Astrocyte (in vitro differentiated cells and primary cell): Measurements from ENCODE around the gene MTARC1. TPM values are rescaled to one million over a fixed set of nuclear protein-coding genes. Genes with fewer than 3 reads are reported as not detected.

Experiments used
- DNase-seq: peaks from one replicate; pipeline ENCODE4 v3.0.0-alpha.2; 2010; ENCODE audit warnings: low read depth
- FAIRE-seq: peaks from 2 replicates; lab custom pipeline; 2011; peaks lifted over from hg19 to GRCh38; lab: Jason Lieb, UNC
- H2AFZ ChIP-seq: 2 replicates; pipeline ENCODE4 v1.6.0; 2012; ENCODE audit warnings: low read depth, low read length, inconsistent platforms
- H3K27ac ChIP-seq: 2 replicates; pipeline ENCODE4 v1.5.1; 2011; ENCODE audit warnings: low read depth, low read length, inconsistent platforms
- H3K27me3 ChIP-seq: 2 replicates; pipeline ENCODE4 v1.6.0; 2011; ENCODE audit warnings: low read length, inconsistent platforms; ENCODE audit not compliant: insufficient read depth
- H3K36me3 ChIP-seq: 2 replicates; pipeline ENCODE4 v1.5.1; 2011; ENCODE audit warnings: low read length, inconsistent platforms; ENCODE audit not compliant: insufficient read depth
- H3K4me1 ChIP-seq: 2 replicates; pipeline ENCODE4 v1.5.1; 2011; ENCODE audit warnings: low read length, inconsistent platforms; ENCODE audit not compliant: insufficient read depth
- H3K4me2 ChIP-seq: 2 replicates; pipeline ENCODE4 v1.6.0; 2012; ENCODE audit warnings: low read length, inconsistent platforms
- H3K4me3 ChIP-seq: 2 replicates; pipeline ENCODE4 v1.5.1; 2011; ENCODE audit warnings: low read depth, mild to moderate bottlenecking, low read length, inconsistent platforms; ENCODE audit not compliant: insufficient read depth
- H3K79me2 ChIP-seq: 2 replicates; pipeline ENCODE4 v1.6.0; 2012; ENCODE audit warnings: mild to moderate bottlenecking, low read length, inconsistent platforms; ENCODE audit not compliant: insufficient read depth
- H3K9ac ChIP-seq: 2 replicates; pipeline ENCODE4 v1.6.0; 2012; ENCODE audit warnings: mild to moderate bottlenecking, low read length, inconsistent platforms
- H3K9me3 ChIP-seq: 2 replicates; pipeline ENCODE4 v1.5.1; 2012; ENCODE audit warnings: low read depth, mild to moderate bottlenecking, low read length, inconsistent platforms; ENCODE audit not compliant: insufficient read depth
- H4K20me1 ChIP-seq: 2 replicates; pipeline ENCODE4 v1.6.0; 2012; ENCODE audit warnings: low read length, inconsistent platforms; ENCODE audit not compliant: insufficient read depth
- H3K27ac Mint-ChIP-seq: one replicate; pipeline ENCODE4 v1.8.0; 2021; ENCODE audit warnings: mild to moderate bottlenecking, mixed read lengths; ENCODE audit not compliant: unreplicated experiment
- H3K27me3 Mint-ChIP-seq: one replicate; pipeline ENCODE4 v1.8.0; 2021; ENCODE audit warnings: low read depth, mixed read lengths; ENCODE audit not compliant: unreplicated experiment
- H3K36me3 Mint-ChIP-seq: one replicate; pipeline ENCODE4 v1.8.0; 2021; ENCODE audit warnings: low read depth, mixed read lengths; ENCODE audit not compliant: unreplicated experiment
- H3K4me1 Mint-ChIP-seq: one replicate; pipeline ENCODE4 v1.8.0; 2021; ENCODE audit warnings: low read depth, mixed read lengths; ENCODE audit not compliant: unreplicated experiment
- H3K4me3 Mint-ChIP-seq: one replicate; pipeline ENCODE4 v1.8.0; 2021; ENCODE audit warnings: mild to moderate bottlenecking, moderate library complexity, mixed read lengths; ENCODE audit not compliant: unreplicated experiment
- H3K9me3 Mint-ChIP-seq: one replicate; pipeline ENCODE4 v1.8.0; 2021; ENCODE audit warnings: mild to moderate bottlenecking, mixed read lengths; ENCODE audit not compliant: unreplicated experiment
- EZH2 ChIP-seq: IDR thresholded peaks from 2 replicates; pipeline ENCODE4 v1.6.1; 2012; ENCODE audit warnings: mild to moderate bottlenecking, low read length, inconsistent platforms; ENCODE audit not compliant: insufficient read depth
- total RNA-seq: library from RNA; stranded (reverse); gene quantifications from 2 replicates; pipeline ENCODE4 v1.2.1, GENCODE V29; 2021
- TF ChIP-seq, protein P1 (sequence below): IDR thresholded peaks from 2 replicates; pipeline ENCODE4 v1.5.1; 2011; ENCODE audit warnings: low read depth, mild to moderate bottlenecking, inconsistent platforms, low read length, moderate library complexity; ENCODE audit not compliant: insufficient read depth

Gene MTARC1
- total RNA-seq, 1 donor from 2014 or later: 8.5 TPM

DNA sequence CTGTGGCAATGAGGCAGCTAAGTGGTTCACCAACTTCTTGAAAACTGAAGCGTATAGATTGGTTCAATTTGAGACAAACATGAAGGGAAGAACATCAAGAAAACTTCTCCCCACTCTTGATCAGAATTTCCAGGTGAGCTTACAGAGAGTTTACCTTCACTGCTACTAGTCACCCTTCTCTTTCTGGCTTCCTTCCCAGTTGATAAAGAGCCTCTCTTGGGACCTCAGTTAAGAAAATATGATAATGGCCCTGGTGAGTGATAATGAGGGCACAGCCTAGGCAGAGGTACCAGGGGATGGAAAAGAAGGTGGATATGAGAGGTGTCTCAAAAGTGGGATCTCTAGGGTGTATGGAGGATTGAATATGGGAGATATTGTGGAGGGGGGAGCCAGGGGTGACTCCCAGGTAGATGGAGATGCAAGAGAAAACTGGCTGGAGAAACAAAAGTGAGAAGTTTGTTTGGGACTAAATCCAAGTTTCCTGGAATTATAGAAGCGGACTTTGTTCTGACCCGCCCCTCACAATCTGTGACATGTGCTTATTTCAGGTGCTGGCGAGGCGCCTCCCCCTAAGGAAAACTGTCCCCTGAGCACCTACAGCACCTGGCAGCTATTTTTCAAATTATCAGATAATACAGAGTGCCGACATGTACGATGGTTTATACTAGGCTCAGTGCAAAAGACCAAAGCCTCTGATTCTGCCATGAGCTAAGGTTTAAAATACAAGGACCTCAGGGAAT is 24.9 kb upstream of the MTARC1 start:
- no peaks in the 10 kb centered on the region for H3K9me3 Mint-ChIP-seq

DNA sequence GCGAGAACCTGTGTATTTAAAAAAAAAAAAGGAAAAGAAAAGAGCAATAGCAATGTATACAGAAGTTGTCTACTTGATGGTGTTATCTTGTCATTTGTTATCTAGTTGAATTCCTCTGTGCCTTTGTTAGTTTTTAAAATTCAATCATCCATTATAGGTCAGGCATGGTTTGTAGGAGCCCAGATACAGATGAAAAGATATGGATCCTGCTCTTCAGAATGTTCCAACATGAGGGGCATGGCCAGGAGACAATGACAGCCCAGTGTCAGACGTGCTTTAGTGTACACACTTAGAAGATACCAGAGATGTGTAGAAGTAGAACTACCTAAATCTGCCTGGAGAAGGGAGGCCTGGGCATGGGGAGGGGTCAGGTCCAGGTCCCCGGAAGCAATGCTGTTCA is 22.0 kb upstream of the MTARC1 start:
- DNase-seq (no peak), FAIRE-seq (no peak)
- Histone ChIP-seq H4K20me1 (no peaks in the 10 kb centered on the region), H3K4me3 (no peak overlapping the region), H3K79me2 (no peaks in the 10 kb centered on the region), H3K9me3 (no peaks in the 10 kb centered on the region), H3K9ac (no peak overlapping the region), H3K27me3 (no peaks in the 10 kb centered on the region), H2AFZ (no peak overlapping the region), H3K27ac (no peak overlapping the region), H3K36me3 (no peaks in the 10 kb centered on the region), H3K4me2 (no peak overlapping the region), H3K4me1 (no peaks in the 10 kb centered on the region)
- H3K36me3 Mint-ChIP-seq: no peaks in the 10 kb centered on the region
- no peak overlapping the region for H3K4me3 Mint-ChIP-seq
- H3K27me3 Mint-ChIP-seq: peaks cover 2% of the 10 kb centered on the region
- TF ChIP-seq EZH2: no peak
- TF ChIP-seq, protein P1, sequence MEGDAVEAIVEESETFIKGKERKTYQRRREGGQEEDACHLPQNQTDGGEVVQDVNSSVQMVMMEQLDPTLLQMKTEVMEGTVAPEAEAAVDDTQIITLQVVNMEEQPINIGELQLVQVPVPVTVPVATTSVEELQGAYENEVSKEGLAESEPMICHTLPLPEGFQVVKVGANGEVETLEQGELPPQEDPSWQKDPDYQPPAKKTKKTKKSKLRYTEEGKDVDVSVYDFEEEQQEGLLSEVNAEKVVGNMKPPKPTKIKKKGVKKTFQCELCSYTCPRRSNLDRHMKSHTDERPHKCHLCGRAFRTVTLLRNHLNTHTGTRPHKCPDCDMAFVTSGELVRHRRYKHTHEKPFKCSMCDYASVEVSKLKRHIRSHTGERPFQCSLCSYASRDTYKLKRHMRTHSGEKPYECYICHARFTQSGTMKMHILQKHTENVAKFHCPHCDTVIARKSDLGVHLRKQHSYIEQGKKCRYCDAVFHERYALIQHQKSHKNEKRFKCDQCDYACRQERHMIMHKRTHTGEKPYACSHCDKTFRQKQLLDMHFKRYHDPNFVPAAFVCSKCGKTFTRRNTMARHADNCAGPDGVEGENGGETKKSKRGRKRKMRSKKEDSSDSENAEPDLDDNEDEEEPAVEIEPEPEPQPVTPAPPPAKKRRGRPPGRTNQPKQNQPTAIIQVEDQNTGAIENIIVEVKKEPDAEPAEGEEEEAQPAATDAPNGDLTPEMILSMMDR: no peak
- H3K4me1 Mint-ChIP-seq: no peaks in the 10 kb centered on the region
- no peak overlapping the region for H3K27ac Mint-ChIP-seq
- H3K9me3 Mint-ChIP-seq: no peaks in the 10 kb centered on the region

More for the DNA sequence above, 24.9 kb upstream of the MTARC1 start:
- Histone ChIP-seq H3K79me2 (no peaks in the 10 kb centered on the region), H3K4me2 (no peak overlapping the region), H2AFZ (no peak overlapping the region), H3K27me3 (no peaks in the 10 kb centered on the region), H3K4me1 (no peaks in the 10 kb centered on the region), H3K27ac (no peak overlapping the region), H3K4me3 (no peak overlapping the region), H3K36me3 (no peaks in the 10 kb centered on the region), H3K9ac (no peak overlapping the region), H3K9me3 (no peaks in the 10 kb centered on the region), H4K20me1 (no peaks in the 10 kb centered on the region)
- Mint-ChIP-seq H3K4me1 (no peaks in the 10 kb centered on the region), H3K36me3 (no peaks in the 10 kb centered on the region), H3K27ac (no peak overlapping the region), H3K27me3 (peaks cover 2% of the 10 kb centered on the region), H3K4me3 (no peak overlapping the region)
- FAIRE-seq (no peak), DNase-seq (no peak)
- TF ChIP-seq EZH2: no peak
- TF ChIP-seq, protein P1: no peak
